Measurements from ENCODE around the gene USP35.

GRCh38 chr11:78161346-78161745 is 27.4 kb upstream of the USP35 start:
- no peak for TF ChIP-seq CTCF (IDR thresholded peaks at IDR 0.05)
- TF ChIP-seq POLR2A (IDR thresholded peaks at IDR 0.05), result no peak

Measured in Peyer's patch (tissue), 4 donors.